Measurements from ENCODE around the gene ZBTB32.
A peak's percentile ranks its signal among the peaks of the same experiment; 100 is the strongest.

DNA sequence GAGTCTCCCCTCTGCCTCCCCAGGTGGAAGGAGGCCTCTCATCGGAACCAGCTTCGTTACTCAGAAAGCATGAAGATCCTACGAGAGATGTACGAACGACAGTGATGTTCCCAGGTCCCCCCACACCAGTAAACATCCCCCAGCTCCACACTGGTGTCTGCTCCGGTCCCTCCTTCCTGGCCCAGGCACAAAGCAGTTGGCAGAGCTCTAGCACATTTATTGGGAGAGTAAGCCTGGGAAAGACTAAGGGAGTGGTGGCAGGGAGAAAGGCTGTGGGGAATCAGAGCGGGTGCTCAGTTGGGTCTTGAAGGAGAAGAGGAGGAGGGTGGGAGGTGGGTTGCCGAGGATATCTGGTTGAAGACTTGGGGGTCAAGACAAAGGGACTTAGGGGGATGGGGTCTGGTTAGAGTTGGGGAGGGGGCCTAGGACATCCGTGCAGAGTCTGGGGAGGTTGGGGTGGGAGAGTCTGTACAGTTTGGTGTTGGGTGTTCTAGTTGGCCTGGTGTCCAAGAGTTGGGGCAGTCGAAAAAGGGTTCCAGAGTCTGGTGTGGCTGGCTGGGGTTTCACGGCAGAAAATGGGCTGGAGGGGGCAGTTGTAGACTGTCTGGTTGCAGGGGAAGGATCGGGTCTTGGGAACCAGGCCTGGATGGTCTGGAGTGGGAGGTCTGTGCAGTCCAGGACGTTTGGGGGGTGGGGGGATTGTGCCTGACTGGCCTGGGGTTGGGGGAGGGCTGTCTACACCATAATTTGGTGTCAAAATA is 50.2 kb downstream of the ZBTB32 start:
- TF ChIP-seq CTCF (IDR thresholded peaks at IDR 0.05): no peak
- TF ChIP-seq EP300 (IDR thresholded peaks at IDR 0.05): no peak
- no peak for TF ChIP-seq POLR2A (IDR thresholded peaks at IDR 0.05)
- peak in 1 of 4 donors; percentile 15 for TF ChIP-seq POLR2AphosphoS5 (IDR thresholded peaks at IDR 0.05)
